ENCODE data around the gene PRMT1. TPM values are rescaled to one million over a fixed set of nuclear protein-coding genes. Genes with fewer than 3 reads are reported as not detected.
A peak's percentile ranks its signal among the peaks of the same experiment; 100 is the strongest.
"Not testable (repeated sequence)": the region's sequence is repeated elsewhere in the genome, so short reads cannot be mapped to it uniquely, and the experiment has no call there.

Gene PRMT1
- total RNA-seq: 100 to 1,000 TPM; 150 to 186 TPM
- polyA plus RNA-seq (ENCODE audit: insufficient read length in 2 of 2): 100 to 1,000 TPM; 221 to 249 TPM
- long read RNA-seq, donor 1, transcript PRMT1-201 (10 exons, 1,393 nt): major isoform, 93 of 126 reads
- long read RNA-seq, donor 1, transcript PRMT1-202 (11 exons, 1,327 nt): minor isoform, 5 of 126 reads
- long read RNA-seq, donor 1, partial matches to known transcripts: 11 of 126 reads
- long read RNA-seq, donor 1, other reads (novel, unspliced or antisense): 12 of 126 reads
- long read RNA-seq, donor 2, transcript PRMT1-202 (11 exons, 1,327 nt): minor isoform, 6 of 46 reads
- long read RNA-seq, donor 2, transcript PRMT1-209 (2 exons, 968 nt): minor isoform, 5 of 46 reads
- long read RNA-seq, donor 2, transcript PRMT1-201 (10 exons, 1,393 nt): major isoform, 34 of 46 reads
- long read RNA-seq, donor 2, partial matches to known transcripts: 0 of 46 reads
- long read RNA-seq, donor 2, other reads (novel, unspliced or antisense): 0 of 46 reads
- long read RNA-seq, donor 3, transcript PRMT1-201 (10 exons, 1,393 nt): major isoform, 49 of 52 reads
- long read RNA-seq, donor 3, partial matches to known transcripts: 0 of 52 reads
- long read RNA-seq, donor 3, other reads (novel, unspliced or antisense): 0 of 52 reads
- long read RNA-seq, donor 4, transcript PRMT1-201 (10 exons, 1,393 nt): major isoform, 119 of 197 reads
- long read RNA-seq, donor 4, transcript PRMT1-209 (2 exons, 968 nt): minor isoform, 17 of 197 reads
- long read RNA-seq, donor 4, partial matches to known transcripts: 47 of 197 reads
- long read RNA-seq, donor 4, other reads (novel, unspliced or antisense): 7 of 197 reads

DNA sequence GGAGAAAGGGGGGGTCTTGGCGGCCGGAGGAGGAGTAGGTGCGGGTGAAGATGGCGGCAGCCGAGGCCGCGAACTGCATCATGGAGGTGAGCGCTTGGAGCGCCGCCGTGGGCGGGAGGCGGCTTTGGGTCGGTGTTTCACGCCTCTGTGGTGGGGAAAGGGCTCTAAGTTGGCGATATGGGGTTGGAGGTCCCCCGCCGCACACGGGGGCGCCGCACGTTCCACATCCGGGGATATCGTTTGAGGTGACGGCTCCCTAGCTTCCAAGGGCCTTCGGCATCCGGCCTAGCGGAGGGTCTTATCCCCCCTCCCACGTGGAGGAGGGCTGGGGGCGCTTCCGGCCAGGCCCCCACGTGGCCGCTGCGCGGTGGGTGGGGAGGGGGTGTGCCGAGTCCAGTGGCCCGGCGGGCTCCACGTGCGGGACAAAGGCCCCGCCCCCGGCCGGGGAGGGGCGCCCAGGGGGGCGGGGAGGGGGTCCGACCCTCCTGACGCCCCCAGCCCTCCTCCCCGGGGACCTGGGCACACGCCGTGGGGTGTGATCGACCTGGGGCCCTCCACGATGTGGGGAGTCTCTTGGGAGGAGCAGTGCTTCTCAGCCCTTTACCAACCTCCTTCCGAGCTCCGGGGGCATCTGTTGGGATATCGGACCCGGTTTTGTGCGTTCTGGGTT, at the start of gene PRMT1:
Gene PRMT1, plus strand, starts transcription at position 41 of the 670 bp plus-strand sequence. Its CDS starts 10 bp downstream, at position 51.
- Histone ChIP-seq H3K9me3 (ENCODE audit: control insufficient read depth, insufficient read depth, low read length) (no peaks in the 10 kb centered on the region), H3K4me3 (ENCODE audit: low read depth, low read length) (peak within 1 kb of the TSS; percentile 100), H3K27me3 (ENCODE audit: control insufficient read depth, insufficient read depth, low read length) (no peaks in the 10 kb centered on the region), H3K36me3 (ENCODE audit: control insufficient read depth, insufficient read depth, low read length) (peaks cover 29% of the 10 kb centered on the region), H3K27ac (ENCODE audit: low read depth, low read length) (peak within 1 kb of the TSS; percentile 97), H3K4me1 (ENCODE audit: control insufficient read depth, insufficient read depth, low read length) (peaks cover 48% of the 10 kb centered on the region)
- WGBS (ENCODE audit: insufficient coverage): under 1% methylated on average over 30 of the region's 57 CpGs
- no peak for DNase-seq (ENCODE audit: low read depth in 4 of 6, low spot score in 6 of 6)

- no CpG with 5 or more reads among the region's 9 CpGs for WGBS (ENCODE audit: insufficient coverage)
- H3K9me3 ChIP-seq (ENCODE audit: control insufficient read depth, insufficient read depth, low read length): no peaks in the 10 kb centered on the region
- H3K27ac ChIP-seq (ENCODE audit: low read depth, low read length): no peak overlapping the region
- peaks cover 17% of the 10 kb centered on the region for H3K4me1 ChIP-seq (ENCODE audit: control insufficient read depth, insufficient read depth, low read length)
- peaks cover 32% of the 10 kb centered on the region for H3K36me3 ChIP-seq (ENCODE audit: control insufficient read depth, insufficient read depth, low read length)
- H3K4me3 ChIP-seq (ENCODE audit: low read depth, low read length): no peak overlapping the region
- H3K27me3 ChIP-seq (ENCODE audit: control insufficient read depth, insufficient read depth, low read length): no peaks in the 10 kb centered on the region
- DNase-seq (ENCODE audit: low read depth in 4 of 6, low spot score in 6 of 6): no peak
Measured at GRCh38 chr19:49629659-49630058, 47.4 kb upstream of the PRMT1 start.

DNA sequence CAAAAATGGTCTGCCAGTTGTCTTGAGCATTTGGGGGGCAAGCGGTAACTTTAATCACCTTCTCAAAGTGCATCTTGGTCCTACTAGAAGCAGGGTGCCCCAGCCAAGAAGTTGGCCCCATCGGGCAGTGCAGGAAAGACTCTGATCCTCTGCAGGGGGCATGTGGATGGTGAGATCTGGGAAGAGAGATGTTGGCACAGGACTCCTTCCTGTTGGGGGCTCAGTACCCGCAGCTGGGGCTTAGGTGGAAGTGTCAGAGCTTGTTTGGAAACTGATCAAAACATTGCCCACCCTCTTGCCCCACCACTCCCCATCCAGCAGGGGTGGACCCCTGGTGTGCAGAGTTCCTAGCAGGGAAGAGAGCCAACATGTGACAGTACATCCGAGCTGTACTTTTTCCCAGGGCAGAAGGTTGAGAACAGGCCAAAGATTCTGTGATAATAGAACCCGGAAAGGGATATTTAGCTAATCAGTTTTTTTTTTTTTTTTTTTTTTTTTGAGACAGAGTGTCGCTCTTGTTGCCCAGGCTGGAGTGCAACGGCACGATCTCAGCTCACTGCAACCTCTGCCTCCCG, 46.0 kb upstream of the PRMT1 start:
- Histone ChIP-seq H3K27ac (ENCODE audit: low read depth, low read length) (no peak overlapping the region), H3K36me3 (ENCODE audit: control insufficient read depth, insufficient read depth, low read length) (peaks cover 17% of the 10 kb centered on the region), H3K4me3 (ENCODE audit: low read depth, low read length) (no peak overlapping the region), H3K4me1 (ENCODE audit: control insufficient read depth, insufficient read depth, low read length) (peaks cover 25% of the 10 kb centered on the region), H3K9me3 (ENCODE audit: control insufficient read depth, insufficient read depth, low read length) (no peaks in the 10 kb centered on the region), H3K27me3 (ENCODE audit: control insufficient read depth, insufficient read depth, low read length) (no peaks in the 10 kb centered on the region)
- WGBS (ENCODE audit: insufficient coverage): 28% methylated on average over 3 of the region's 9 CpGs
- DNase-seq (ENCODE audit: low read depth in 4 of 6, low spot score in 6 of 6): peak in 1 of 6 donors; percentile 51

DNA sequence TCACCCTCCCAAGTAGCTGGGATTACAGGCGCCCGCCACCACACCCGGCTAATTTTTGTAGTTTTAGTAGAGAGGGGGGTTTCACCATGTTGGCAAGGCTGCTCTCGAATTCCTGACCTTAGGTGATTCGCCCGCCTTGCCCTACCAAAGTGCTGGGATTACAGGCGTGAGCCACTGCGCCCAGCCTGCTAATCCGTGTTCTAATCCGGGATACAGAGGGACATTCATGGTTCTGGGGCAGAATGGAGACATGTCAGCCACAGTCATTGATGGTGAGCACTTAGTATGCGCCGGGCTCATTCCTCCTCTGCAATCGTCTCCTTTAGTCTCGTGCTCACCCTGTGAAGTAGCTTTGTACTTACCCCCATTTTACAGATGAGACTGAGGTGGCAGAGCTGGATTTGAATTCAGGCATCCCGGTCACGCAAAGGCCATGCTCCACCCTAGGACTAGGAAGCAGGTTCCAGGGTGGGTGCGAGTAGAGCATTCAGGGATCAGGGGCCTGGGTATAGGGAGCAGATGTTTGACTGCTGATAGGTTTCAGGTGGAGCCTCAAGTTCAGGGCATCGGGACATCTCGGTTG, 45.4 kb upstream of the PRMT1 start:
- WGBS (ENCODE audit: insufficient coverage): 84% methylated on average over 14 of the region's 19 CpGs
- Histone ChIP-seq H3K27ac (ENCODE audit: low read depth, low read length) (no peak overlapping the region), H3K27me3 (ENCODE audit: control insufficient read depth, insufficient read depth, low read length) (no peaks in the 10 kb centered on the region), H3K9me3 (ENCODE audit: control insufficient read depth, insufficient read depth, low read length) (no peaks in the 10 kb centered on the region), H3K36me3 (ENCODE audit: control insufficient read depth, insufficient read depth, low read length) (peaks cover 12% of the 10 kb centered on the region), H3K4me1 (ENCODE audit: control insufficient read depth, insufficient read depth, low read length) (peaks cover 31% of the 10 kb centered on the region), H3K4me3 (ENCODE audit: low read depth, low read length) (no peak overlapping the region)
- DNase-seq (ENCODE audit: low read depth in 4 of 6, low spot score in 6 of 6): no peak

GRCh38 chr19:49632576-49632975, 44.5 kb upstream of the PRMT1 start:
- Histone ChIP-seq H3K4me3 (ENCODE audit: low read depth, low read length) (no peak overlapping the region), H3K36me3 (ENCODE audit: control insufficient read depth, insufficient read depth, low read length) (peaks cover 8% of the 10 kb centered on the region), H3K27ac (ENCODE audit: low read depth, low read length) (no peak overlapping the region), H3K4me1 (ENCODE audit: control insufficient read depth, insufficient read depth, low read length) (peaks cover 35% of the 10 kb centered on the region), H3K27me3 (ENCODE audit: control insufficient read depth, insufficient read depth, low read length) (no peaks in the 10 kb centered on the region), H3K9me3 (ENCODE audit: control insufficient read depth, insufficient read depth, low read length) (no peaks in the 10 kb centered on the region)
- no peak for DNase-seq (ENCODE audit: low read depth in 4 of 6, low spot score in 6 of 6)
- 100% methylated on average over 1 of the region's 5 CpGs for WGBS (ENCODE audit: insufficient coverage)

- not testable (repeated sequence) for H3K4me3 ChIP-seq (ENCODE audit: low read depth, low read length); H3K9me3 ChIP-seq (ENCODE audit: control insufficient read depth, insufficient read depth, low read length); H3K27me3 ChIP-seq (ENCODE audit: control insufficient read depth, insufficient read depth, low read length); DNase-seq (ENCODE audit: low read depth in 4 of 6, low spot score in 6 of 6); H3K36me3 ChIP-seq (ENCODE audit: control insufficient read depth, insufficient read depth, low read length); H3K27ac ChIP-seq (ENCODE audit: low read depth, low read length)
- H3K4me1 ChIP-seq (ENCODE audit: control insufficient read depth, insufficient read depth, low read length): peaks cover 39% of the 10 kb centered on the region
- WGBS (ENCODE audit: insufficient coverage): 92% methylated on average over 7 of the region's 9 CpGs
Measured at GRCh38 chr19:49633273-49633672, 43.8 kb upstream of the PRMT1 start.

DNA sequence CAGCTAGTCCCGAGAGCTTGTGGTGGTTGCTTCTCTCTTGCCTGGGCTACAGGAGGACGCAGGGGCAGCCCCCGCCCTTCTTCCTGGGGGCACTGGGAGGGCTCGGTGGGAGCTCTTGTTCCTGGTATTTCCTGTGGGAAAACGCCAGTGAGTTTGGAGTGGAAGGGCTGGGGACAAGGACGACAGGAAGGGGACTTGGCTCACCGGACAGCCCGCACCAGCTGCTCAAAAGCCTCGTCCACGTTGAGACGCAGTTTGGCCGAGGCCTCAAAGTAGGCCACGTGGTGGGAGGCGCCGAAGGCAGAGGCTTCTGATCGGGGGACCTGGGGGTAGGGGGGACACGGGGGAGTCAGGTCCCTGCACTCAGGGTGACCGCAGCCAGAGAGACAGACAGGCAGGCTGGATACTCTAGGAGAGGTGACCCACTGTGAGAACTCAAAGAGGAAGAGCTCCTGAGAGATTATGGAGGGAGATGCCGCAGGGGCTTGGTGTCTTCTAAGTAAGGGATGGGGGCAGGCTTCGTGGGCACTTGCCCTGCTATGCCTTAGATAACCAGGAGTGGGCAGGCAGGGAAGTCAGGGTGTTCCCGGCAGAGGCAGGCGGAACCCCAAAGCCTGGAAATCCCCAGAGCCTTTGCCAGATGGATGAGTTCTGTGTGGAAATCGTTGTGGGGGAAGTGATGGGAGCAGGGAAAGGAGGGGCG, 41.4 kb upstream of the PRMT1 start:
- H3K27ac ChIP-seq (ENCODE audit: low read depth, low read length): no peak overlapping the region
- peaks cover 2% of the 10 kb centered on the region for H3K36me3 ChIP-seq (ENCODE audit: control insufficient read depth, insufficient read depth, low read length)
- peaks cover 2% of the 10 kb centered on the region for H3K27me3 ChIP-seq (ENCODE audit: control insufficient read depth, insufficient read depth, low read length)
- no peak overlapping the region for H3K4me3 ChIP-seq (ENCODE audit: low read depth, low read length)
- no peaks in the 10 kb centered on the region for H3K9me3 ChIP-seq (ENCODE audit: control insufficient read depth, insufficient read depth, low read length)
- peaks cover 52% of the 10 kb centered on the region for H3K4me1 ChIP-seq (ENCODE audit: control insufficient read depth, insufficient read depth, low read length)
- WGBS (ENCODE audit: insufficient coverage): 30% methylated on average over 24 of the region's 24 CpGs
- no peak for DNase-seq (ENCODE audit: low read depth in 4 of 6, low spot score in 6 of 6)

DNA sequence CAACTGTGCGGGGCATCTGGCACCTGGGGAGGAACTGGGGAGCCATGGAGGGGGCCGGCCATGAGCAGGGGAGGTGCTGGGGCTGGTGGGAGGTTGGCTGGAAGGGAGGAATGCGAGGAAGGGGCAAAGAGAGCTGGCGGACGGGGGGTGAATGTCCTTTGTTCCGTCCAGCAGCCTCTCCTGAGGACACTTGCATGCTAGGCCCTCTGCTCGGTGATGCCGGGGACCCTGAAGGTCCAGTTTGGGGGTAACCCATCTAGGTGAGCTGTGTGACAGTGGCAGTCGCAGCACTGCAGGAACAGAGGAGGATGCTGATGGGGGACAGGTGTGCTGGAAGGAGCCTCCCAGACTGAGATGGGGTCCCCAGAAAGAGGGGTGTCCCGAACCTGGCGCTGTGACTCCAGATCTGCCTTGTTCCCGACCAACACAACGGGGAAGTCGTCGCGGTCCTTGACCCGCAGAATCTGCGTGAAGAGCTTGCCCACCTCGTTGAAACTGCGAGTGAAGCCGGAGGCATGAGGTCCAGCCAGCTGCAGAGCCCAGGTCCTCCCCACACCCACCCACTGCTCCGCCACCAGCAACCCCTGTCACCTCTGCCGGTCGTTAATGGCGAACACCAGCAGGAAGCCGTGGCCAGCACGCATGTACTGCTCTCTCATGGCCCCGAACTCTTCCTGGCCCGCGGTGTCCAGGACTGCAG, 40.7 kb upstream of the PRMT1 start:
- Histone ChIP-seq H3K27ac (ENCODE audit: low read depth, low read length) (no peak overlapping the region), H3K9me3 (ENCODE audit: control insufficient read depth, insufficient read depth, low read length) (no peaks in the 10 kb centered on the region), H3K4me3 (ENCODE audit: low read depth, low read length) (no peak overlapping the region), H3K36me3 (ENCODE audit: control insufficient read depth, insufficient read depth, low read length) (peaks cover 2% of the 10 kb centered on the region), H3K27me3 (ENCODE audit: control insufficient read depth, insufficient read depth, low read length) (peaks cover 2% of the 10 kb centered on the region), H3K4me1 (ENCODE audit: control insufficient read depth, insufficient read depth, low read length) (peaks cover 53% of the 10 kb centered on the region)
- no peak for DNase-seq (ENCODE audit: low read depth in 4 of 6, low spot score in 6 of 6)
- WGBS (ENCODE audit: insufficient coverage): 48% methylated on average over 30 of the region's 30 CpGs

All from spinal cord (tissue), 10 donors.